K562 (cell line): ENCODE data around the gene IL12RB2. TPM values are rescaled to one million over a fixed set of nuclear protein-coding genes. Genes with fewer than 3 reads are reported as not detected.

ENCODE experiments used
- BRF2 ChIP-seq: IDR thresholded peaks from 3 replicates; pipeline ENCODE4 v1.6.1; 2011; ENCODE audit warnings: borderline replicate concordance, mild to moderate bottlenecking; ENCODE audit not compliant: insufficient read length, insufficient read depth
- CREBBP ChIP-seq: IDR thresholded peaks from one replicate; pipeline ENCODE4 v1.6.1; 2012; ENCODE audit warnings: low read depth, mild to moderate bottlenecking, control low read depth, inconsistent platforms, low read length
- CSDE1 ChIP-seq, 2 experiments: fragments of 450-650 bp; IDR thresholded peaks; 2 replicates each; pipeline ENCODE4 v1.6.1; 2016; ENCODE audit warnings: mild to moderate bottlenecking in 1 of 2
- HCFC1 ChIP-seq: IDR thresholded peaks from 2 replicates; pipeline ENCODE4 v1.6.1; 2012; ENCODE audit warnings: low read depth, low read length, improper control_type of control experiment
- HNRNPUL1 ChIP-seq: fragments of 200-400 bp; formaldehyde crosslinking; IDR thresholded peaks from 2 replicates; pipeline ENCODE4 v1.6.1; 2017; ENCODE audit warnings: low read length
- LARP7 ChIP-seq: fragments of 450-650 bp; IDR thresholded peaks from 2 replicates; pipeline ENCODE4 v1.6.1; 2016
- MEIS2 ChIP-seq: fragments of 450-650 bp; IDR thresholded peaks from 2 replicates; pipeline ENCODE4 v1.6.1; 2014; ENCODE audit warnings: mild to moderate bottlenecking; ENCODE audit not compliant: partially characterized antibody
- MYC ChIP-seq, 2 experiments: fragments of 250-450 bp in 1 of 2; sonication (Bioruptor Pico) in 1 of 2; IDR thresholded peaks; 2 replicates each; pipeline versions ENCODE4 v1.5.1 to v1.6.1; 2012 to 2021; ENCODE audit warnings: low read depth in 2 of 2, borderline replicate concordance in 1 of 2, improper control_type of control experiment in 1 of 2, low read length in 1 of 2, mild to moderate bottlenecking in 1 of 2, moderate library complexity in 1 of 2
- NFIX ChIP-seq: fragments of 250-450 bp; sonication (Bioruptor Pico); IDR thresholded peaks from 2 replicates; pipeline ENCODE4 v1.4.0; 2020; ENCODE audit warnings: low read depth, mild to moderate bottlenecking, moderate library complexity
- POLR2G ChIP-seq: fragments of 200-400 bp; formaldehyde crosslinking; IDR thresholded peaks from 2 replicates; pipeline ENCODE4 v1.6.1; 2017; ENCODE audit warnings: low read depth, mild to moderate bottlenecking, antibody characterized with exemption, low read length, moderate library complexity
- RERE ChIP-seq: sonication (generic); formaldehyde crosslinking; IDR thresholded peaks from 2 replicates; pipeline ENCODE4 v1.8.0; 2023; ENCODE audit warnings: missing genetic modification reagents, mild to moderate bottlenecking, borderline replicate concordance
- RNF2 ChIP-seq: sonication (generic); IDR thresholded peaks from 2 replicates; pipeline ENCODE4 v1.6.1; 2016
- SNRNP70 ChIP-seq: fragments of 200-400 bp; formaldehyde crosslinking; optimal IDR thresholded peaks from 2 replicates; pipeline ENCODE3; 2017; ENCODE audit warnings: low read depth, low read length
- THAP7 ChIP-seq: fragments of 250-450 bp; sonication (Bioruptor Pico); IDR thresholded peaks from 2 replicates; pipeline ENCODE4 v1.5.0; 2021
- USF2 ChIP-seq: sonication (generic); formaldehyde crosslinking; IDR thresholded peaks from 2 replicates; pipeline ENCODE4 v1.5.0; 2020; ENCODE audit warnings: missing genetic modification reagents
- ZKSCAN1 ChIP-seq: fragments of 150-350 bp; IDR thresholded peaks from 2 replicates; pipeline ENCODE4 v1.6.1; 2016; ENCODE audit warnings: low read depth, low read length
- ZKSCAN8 ChIP-seq: fragments of 200-800 bp; sonication (Bioruptor generic); IDR thresholded peaks from 2 replicates; pipeline ENCODE4 v1.6.1; 2016; ENCODE audit warnings: missing genetic modification characterization, missing compliant biosample characterization
- ZNF133 ChIP-seq: fragments of 250-450 bp; sonication (Bioruptor Pico); IDR thresholded peaks from 2 replicates; pipeline ENCODE4 v1.4.0; 2020; ENCODE audit warnings: mild to moderate bottlenecking
- ZNF140 ChIP-seq: fragments of 250-450 bp; sonication (Bioruptor Pico); IDR thresholded peaks from 2 replicates; pipeline ENCODE4 v1.8.0; 2021; ENCODE audit warnings: moderate library complexity, mild to moderate bottlenecking, inconsistent platforms
- ZNF324 ChIP-seq: fragments of 250-450 bp; sonication (Bioruptor Pico); IDR thresholded peaks from 2 replicates; pipeline ENCODE4 v1.4.0; 2020; ENCODE audit warnings: mild to moderate bottlenecking
- ZNF586 ChIP-seq: fragments of 450-650 bp; formaldehyde crosslinking; conservative IDR thresholded peaks from 2 replicates; pipeline ENCODE4 v1.4.0; 2020; ENCODE audit warnings: mild to moderate bottlenecking, moderate library complexity
- ZZZ3 ChIP-seq: fragments of 450-650 bp; IDR thresholded peaks from 2 replicates; pipeline ENCODE4 v1.6.1; 2016; ENCODE audit warnings: antibody characterized with exemption, mild to moderate bottlenecking, moderate library complexity
- polyA plus RNA-seq, 8 experiments: library from polyadenylated mRNA; depleted of rRNA in 4 of 8; stranded (reverse) in 5 of 8; unstranded in 3 of 8; fragments of >200 nt; fragmentation: Nextera tagmentation in 2 of 8; fragmentation: Illumina TruSeq in 1 of 8; extraction: Ambion mirVana in 2 of 8; extraction: Trizol in 1 of 8; gene quantifications; 2 replicates each; pipeline versions ENCODE4 v1.2.1 to v1.2.3, GENCODE V29; 2011 to 2014; ENCODE audit warnings: inconsistent platforms in 1 of 8, missing spikeins in 1 of 8
- total RNA-seq, 7 experiments: library from RNA; depleted of rRNA in 6 of 7; stranded (reverse); fragments of >200 nt in 6 of 7; fragmentation: Illumina TruSeq in 2 of 7; extraction: Trizol in 2 of 7; gene quantifications; 2 replicates each; pipeline versions ENCODE4 v1.2.1 to v1.2.3, GENCODE V29; 2011 to 2021; ENCODE audit warnings: low replicate concordance in 1 of 7

The IL12RB2 gene
- total and polyA plus RNA-seq, 9 of the 15 experiments (the other 6 are each of a cell fraction or from before 2014, with no cell fraction given): 0.39 to 3.3 (median 1.9) TPM

- TF ChIP-seq CSDE1 (IDR thresholded peaks at IDR 0.05) (no peak), SNRNP70 (no peak), USF2 (CRISPR knock-in tag) (no peak), MYC (IDR thresholded peaks at IDR 0.05; ENCODE audit: low read depth, low read length) (no peak), MYC (CRISPR knock-in tag; IDR thresholded peaks at IDR 0.05; ENCODE audit: borderline replicate concordance, low read depth) (no peak), POLR2G (no peak), ZNF324 (CRISPR knock-in tag) (no peak), NFIX (no peak), ZNF133 (CRISPR knock-in tag) (no peak), ZNF140 (CRISPR knock-in tag) (no peak), HNRNPUL1 (no peak), MEIS2 (no peak), THAP7 (CRISPR knock-in tag) (no peak), HCFC1 (no peak), RERE (CRISPR knock-in tag) (no peak), LARP7 (no peak), ZKSCAN1 (no peak), ZKSCAN8 (CRISPR knock-in tag) (no peak), CREBBP (no peak), BRF2 (no peak), ZNF586 (CRISPR knock-in tag) (no peak), RNF2 (no peak), ZZZ3 (no peak)
These were observed 48.2 kb downstream of the IL12RB2 start (continued) for GRCh38 chr1:67355745-67356424.
